ENCODE results near the gene GNL3.
"Not testable (repeated sequence)": the region's sequence is repeated elsewhere in the genome, so short reads cannot be mapped to it uniquely, and the experiment has no call there.

Gene GNL3, protein sequence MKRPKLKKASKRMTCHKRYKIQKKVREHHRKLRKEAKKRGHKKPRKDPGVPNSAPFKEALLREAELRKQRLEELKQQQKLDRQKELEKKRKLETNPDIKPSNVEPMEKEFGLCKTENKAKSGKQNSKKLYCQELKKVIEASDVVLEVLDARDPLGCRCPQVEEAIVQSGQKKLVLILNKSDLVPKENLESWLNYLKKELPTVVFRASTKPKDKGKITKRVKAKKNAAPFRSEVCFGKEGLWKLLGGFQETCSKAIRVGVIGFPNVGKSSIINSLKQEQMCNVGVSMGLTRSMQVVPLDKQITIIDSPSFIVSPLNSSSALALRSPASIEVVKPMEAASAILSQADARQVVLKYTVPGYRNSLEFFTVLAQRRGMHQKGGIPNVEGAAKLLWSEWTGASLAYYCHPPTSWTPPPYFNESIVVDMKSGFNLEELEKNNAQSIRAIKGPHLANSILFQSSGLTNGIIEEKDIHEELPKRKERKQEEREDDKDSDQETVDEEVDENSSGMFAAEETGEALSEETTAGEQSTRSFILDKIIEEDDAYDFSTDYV

DNA sequence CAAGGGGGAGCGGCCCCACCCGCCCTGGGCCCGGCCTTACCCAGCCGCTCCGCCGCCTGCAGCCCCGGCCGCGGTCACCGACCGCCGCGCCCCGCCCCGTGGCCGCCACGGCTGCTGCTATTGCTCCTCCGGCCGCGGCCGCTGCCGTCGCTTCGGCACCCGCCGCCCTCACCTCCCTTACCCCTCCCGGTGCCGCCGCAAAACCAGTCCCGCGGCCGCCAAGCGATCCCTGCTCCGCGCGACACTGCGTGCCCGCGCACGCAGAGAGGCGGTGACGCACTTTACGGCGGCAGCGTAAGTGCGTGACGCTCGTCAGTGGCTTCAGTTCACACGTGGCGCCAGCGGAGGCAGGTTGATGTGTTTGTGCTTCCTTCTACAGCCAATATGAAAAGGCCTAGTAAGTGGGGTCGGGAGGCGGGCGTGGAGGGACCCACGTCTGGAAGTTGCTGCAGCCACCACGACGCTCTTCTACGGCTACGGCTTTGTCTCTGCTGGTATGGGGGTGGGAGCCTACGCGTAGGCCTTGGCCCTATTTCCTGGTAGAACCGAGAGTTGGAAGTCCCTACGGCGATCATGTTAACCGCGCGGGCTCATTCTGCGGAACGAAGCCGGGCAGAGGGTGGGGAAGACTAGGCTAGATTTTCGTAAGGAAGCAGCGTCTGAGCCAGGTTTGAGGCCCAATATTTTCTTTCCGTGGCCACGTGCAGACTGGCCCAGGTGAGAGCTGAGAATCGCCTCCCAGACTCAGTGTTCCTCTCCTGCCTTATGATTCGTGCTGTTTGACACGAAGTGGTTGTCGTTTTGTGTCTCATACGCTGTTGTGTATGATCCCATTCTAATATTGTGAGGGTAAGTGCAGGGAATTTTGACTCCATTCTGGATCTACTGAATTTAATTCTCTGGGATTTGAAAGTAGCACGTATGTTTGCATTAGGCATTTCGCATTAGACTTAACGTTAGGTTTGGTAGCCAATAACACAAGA is at the start of gene GNL3, which contains the start of gene PBRM1:
GNL3 (plus strand) TSS at position 324 of the 983 bp plus-strand sequence; CDS start at position 385, 61 bp downstream.
PBRM1 (minus strand) TSS at position 205 of the 983 bp plus-strand sequence.
- no peak for DNase-seq

DNA sequence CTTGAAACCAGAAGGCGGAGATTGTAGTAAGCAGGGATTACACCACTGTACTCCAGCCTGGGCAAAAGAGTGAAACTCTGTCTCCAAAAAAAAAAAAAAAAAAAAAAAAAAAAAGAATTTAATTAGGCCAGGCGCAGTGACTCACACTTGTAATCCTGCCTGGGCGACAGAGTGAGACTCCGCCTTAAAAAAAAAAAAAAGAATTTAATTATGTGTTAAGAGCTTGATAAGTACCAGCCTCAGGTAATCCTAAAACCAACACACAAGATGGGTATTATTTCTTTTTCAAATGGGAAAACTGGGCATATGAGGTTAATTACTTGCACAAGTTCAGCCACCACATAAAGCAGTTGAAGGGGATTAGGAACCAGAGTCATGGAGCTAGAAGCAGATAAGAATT is 49.2 kb upstream of the GNL3 start:
- DNase-seq, result no peak

DNA sequence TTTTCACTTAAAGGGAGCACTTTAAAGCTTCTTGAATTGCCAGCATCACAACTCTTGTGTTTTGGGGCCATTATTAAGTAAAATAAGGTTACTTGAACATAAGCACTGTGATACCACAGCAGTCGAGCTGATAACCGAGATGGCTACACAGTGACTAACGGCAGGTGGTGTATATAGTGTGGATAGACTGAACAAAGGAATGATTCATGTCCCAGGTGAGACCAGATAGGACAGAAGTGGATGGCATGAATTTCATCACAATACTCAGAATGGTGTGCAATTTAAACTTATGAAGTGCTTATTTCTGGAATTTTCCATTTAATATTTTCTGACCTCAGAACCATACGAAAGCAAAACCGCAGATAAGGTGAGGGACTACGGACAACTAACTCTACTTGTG is 40.3 kb upstream of the GNL3 start:
- no peak for DNase-seq

DNA sequence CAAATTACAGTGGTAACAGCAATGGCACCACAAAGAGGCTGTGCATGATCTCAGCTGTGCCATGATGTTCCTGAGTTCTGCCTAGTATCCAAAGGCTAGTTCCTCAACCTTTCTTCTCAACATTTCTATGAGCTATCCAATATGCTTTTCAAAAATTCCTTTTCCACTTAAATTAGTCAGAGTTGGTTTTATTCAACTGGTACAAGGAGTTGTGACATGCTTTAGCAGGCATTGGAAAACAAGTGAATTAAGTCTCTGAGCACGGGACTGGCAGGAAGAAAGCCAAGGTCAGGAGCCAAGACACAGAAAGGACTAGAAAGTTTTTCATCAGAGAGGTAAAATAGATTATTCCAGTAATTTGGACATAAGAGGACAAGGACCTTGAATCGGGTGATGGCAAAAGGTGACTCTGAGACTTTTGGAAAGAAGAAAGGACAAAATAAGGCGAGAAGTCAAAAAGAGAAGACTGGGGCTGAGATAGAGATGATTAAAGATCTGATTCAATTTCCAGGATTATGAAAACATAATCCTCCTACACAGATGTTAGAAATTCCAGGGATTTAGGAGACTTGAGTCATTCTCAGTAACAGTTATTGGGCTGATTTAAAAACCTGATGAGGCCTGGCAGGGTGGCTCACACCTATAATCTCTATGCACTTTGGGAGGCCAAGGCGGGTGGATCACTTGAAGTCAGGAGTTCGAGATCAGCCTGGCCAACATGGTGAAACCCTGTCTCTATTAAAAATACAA is 36.2 kb upstream of the GNL3 start:
- DNase-seq, result no peak

DNA sequence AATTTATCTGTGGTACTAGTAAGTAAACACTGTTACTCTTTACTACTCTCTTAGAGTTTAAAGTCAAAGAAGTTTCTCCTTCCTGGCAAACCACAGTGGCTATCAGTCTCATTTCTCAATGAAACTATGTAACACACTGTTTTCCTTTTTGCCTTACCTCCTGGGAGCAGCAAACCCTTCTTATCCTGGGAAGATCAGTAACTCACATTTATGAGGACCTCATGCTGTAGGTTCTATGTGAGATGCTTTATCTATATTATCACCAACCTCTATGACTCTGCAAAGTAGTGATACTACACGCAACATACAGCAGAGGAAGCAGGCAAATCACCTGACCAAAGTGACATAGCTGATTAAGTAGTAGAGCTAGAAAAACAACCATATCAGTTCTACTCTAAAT is 35.4 kb upstream of the GNL3 start:
- no peak for DNase-seq

DNA sequence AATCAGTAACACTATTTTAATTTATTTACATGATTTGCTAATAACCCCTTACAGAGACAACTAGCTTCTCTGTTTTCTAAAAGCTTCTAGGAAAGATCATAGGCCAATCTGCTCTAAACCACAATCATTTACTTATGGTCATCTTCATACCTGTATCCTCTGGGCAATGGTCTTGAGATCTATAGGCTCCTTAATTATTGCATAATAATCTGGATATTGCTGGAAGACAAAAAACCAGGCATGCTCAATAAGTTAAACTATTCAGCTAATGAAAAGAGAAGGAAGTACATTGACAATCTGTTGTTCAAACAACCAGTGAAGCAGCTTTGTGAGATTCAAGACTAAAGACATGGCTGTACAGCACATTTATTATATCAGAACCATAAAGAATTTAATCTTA is 34.2 kb upstream of the GNL3 start:
- DNase-seq, result no peak

DNA sequence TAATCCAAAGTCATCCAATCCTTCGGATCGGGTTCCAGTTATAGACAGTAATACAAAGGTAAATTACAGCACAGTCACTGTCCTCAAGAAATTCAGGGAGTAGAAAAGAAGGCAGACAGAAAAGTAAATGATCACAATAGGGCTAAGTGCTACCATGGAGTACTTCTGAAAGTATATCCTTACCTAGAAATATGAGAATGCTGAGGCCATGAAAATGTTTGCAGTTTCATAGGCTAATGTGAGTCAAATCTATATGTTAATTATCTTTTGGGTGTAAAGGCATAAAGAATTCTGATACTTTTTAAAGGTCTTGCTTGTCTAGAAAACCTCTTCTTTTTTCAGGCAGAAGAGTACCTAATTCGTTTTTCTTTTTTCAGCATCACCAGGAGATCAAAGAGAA is 29.9 kb upstream of the GNL3 start:
- DNase-seq, result no peak

DNA sequence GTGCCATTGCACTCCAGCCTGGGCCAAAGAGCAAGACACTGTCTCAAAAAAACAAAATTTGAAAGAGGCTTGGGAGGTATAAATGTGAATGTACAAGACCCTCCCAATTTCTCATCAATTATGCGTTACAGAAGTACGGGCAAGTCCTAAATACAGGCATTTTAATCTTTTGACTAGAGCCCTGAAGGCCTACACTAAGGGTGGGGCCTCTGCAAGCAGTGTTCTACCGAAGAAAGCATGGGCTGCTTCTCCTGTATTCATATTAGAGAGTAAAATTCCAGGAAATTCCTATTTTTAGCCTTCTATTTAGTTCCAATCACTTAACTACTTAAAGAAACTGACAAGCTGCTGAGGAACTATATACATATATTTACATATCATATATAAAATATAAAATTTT is 25.8 kb upstream of the GNL3 start:
- DNase-seq, result no peak

DNA sequence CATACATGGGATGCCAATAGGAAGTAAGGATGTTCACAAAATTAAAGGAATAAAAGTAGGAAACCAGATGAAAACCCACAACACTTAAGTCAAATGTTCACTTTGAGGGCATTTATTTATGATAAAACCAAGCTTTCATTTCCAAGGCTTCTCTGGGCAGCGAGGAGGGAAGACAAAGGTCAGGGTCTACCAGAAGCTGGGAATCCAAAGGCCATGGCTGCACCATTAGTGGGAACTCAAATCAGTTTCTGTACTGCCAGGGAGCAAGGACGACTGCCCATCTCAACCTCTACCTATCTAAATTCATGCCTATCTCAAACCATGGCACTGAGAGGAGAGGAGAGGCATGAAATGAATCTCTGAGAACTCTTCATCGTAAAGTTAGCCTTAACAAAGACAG is 22.7 kb upstream of the GNL3 start:
- no peak for DNase-seq

DNA sequence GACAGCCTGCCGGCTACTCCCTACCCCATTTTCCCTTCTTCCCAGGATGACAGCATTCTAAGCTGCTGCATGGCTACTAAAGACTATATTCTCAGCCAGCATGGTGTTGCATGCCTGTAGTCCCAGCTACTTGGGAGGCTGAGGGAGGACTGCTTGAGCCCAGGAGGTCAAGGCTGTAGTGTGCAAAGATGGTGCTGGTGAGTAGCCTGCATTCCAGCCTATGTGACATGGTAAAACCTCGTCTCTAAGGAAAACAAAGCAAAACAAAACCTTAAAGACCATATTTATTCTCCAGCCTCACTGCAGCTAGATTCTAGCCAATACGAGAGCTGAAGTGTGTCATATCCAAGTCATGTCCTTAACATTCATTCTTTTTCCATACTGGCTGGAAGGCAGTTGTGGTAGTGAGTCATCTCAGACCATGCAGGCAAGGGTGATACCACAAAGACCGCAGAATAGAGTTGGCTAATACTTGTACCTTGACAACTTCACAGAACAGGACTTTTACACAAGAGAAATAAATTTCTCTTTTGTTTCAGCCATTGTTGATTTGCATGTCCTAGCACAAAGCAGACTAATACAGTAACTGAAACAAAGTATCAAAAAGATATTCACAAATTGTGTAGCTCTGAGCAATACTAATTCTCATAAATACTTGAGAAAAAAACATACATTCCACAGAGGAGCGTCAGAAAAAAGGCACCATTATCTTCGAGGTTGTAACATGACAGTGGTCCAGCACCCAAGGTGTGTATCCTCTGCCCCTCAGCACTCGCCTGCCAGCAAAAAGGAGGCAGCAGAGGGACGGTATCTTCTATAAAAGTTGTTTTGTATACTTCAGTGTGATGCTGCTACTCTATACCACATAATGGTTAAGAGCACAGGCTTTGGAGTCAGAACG is 15.0 kb upstream of the GNL3 start:
- DNase-seq, result no peak

DNA sequence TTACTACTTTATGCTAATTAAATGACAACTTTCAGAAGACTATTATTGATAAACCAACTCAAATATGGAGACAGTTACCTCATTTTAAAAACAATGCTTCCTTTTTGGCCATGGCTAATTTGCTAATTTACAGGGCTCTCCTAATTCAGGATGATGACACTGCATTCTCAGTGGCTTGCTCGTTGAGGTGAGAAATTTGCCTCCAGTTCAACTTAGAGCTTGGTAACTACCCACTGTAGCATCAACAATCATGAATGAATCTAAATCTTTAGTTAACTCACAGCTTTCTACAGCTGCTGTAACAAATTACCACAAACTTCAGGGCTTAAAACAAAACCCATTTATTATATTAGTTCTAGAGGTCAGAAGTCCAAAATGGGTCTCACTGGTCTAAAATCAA is 14.2 kb upstream of the GNL3 start:
- DNase-seq, result no peak

DNA sequence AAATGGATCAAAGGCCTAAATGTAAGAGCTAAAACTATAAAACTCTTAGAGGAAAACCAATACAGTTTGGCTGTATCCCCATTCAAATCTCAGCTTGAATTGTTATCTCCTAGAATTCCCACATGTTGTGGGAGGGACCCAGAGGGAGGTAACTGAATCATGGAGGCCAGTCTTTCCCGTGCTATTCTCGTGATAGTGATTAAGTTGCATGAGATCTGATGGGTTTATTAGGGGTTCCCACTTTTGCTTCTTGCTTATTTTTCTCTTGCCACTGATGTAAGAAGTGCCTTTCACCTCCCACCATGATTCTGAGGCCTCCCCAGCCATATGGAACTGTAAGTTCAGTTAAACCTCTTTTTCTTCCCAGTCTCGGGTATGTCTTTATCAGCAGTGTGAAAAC is 9.6 kb upstream of the GNL3 start:
- not testable (repeated sequence) for DNase-seq

DNA sequence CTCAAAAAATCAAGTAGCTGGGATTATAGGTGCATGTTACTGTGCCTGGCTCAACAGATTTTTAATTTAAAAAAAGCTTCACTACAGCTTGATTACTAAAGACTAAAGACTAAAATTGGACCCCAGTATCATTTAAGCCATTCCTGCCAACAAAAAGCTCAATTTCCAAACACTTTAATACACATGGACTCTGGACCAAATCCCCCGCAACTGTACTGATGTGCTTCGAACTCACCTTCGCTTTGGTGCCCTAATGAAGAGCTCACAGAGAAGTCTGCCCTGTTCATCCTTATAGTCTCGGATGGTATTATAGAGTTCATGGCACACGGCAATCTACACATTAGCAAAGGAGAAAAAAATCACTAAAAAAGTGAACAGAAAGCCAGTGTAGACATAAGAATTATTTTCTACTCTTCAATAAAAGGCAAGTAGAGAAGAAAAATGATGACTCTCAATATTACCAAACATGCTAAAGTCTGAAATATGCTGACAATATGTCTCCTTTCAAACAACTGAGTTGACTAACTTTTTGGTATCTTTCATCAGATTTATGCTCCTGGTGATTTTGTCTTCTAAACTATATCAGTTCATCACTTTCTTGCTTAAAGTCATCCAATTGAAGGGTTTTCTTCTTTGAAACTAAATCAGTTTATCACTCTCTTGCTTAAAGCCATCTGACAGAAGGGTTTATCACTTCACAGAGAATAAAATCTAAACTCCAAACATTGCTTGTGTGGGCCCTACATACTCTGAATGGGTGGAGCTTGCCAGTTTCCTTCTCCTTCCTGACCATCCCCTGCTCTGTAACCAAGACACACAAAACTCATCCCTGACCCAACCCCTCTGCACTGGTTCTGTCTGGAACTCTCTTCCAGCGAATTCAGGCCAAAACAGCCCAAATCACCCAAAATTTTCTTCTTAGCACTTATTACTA is 7.3 kb upstream of the GNL3 start:
- DNase-seq, result no peak

DNA sequence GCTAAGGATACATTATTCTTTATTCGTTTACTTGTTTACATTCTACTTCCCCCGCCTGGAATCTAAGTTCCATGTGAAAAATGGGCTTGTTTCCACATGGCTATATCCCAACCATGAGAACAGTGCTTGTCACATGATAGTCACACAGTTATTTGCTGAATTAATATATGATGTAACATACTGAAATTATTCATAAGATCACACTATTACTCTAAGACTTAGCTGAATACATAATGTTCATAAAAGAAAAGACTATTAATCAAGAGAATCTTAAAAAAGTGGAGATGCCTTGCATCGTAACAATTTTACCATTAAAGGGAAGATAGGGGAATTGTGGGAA is 6.7 kb upstream of the GNL3 start:
- DNase-seq, result no peak

DNA sequence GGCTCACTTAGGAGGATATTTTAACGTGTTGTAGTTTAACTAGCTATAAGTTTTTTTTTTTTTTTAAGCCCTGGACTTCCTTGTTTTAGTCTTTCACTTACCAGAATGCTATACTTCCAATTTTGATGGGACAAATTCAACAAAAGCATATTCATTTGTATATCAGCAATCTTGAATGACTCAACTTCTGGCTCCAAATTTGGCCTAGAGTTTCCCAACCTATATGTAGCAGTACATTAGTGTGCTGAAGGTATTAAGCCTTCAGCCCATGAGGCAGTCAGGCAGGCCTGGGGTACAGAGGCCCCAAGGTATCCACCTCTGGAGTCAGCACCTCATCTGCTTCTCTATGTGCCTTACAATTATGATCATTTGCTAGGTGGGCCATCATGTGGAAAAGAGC is 6.0 kb upstream of the GNL3 start:
- DNase-seq, result no peak

DNA sequence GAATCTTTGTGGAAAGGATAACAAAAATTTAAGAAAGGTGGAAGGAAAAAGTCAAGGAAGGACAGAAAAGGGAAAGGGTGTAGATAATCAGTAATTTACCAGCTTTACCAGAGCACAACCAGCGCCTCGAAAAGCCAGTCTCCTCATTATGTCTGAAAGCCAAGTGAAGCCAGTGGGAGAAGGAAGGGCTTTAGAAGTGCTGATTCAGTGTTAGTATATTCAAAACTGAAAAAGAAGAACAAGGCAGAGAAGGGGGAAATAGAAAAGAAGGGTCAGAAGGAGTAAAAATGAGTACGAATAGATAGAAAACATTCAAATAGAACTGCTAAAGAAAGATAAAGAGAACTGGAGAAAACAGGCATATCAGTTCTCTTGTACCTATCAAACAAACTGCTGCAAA is 4.2 kb upstream of the GNL3 start:
- no peak for DNase-seq

DNA sequence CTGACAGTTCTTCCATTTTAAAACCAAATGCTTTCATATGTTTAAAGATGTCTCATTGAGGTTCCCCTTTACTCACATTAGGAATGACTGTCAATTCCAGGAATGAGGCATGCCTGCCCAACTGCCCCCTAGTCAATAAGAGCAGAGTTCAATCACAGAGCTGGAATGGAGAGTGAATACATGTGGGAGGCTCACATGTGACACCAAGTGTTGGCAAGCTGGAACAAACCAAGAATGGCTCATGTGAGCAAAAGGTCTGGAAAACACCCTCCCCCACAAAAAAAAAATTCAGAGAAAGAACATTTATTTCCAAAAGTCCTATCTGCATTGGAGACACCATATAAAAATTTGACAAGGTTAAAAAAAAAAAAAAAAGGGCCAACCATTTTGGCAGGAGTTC is 3.8 kb upstream of the GNL3 start:
- no peak for DNase-seq

DNA sequence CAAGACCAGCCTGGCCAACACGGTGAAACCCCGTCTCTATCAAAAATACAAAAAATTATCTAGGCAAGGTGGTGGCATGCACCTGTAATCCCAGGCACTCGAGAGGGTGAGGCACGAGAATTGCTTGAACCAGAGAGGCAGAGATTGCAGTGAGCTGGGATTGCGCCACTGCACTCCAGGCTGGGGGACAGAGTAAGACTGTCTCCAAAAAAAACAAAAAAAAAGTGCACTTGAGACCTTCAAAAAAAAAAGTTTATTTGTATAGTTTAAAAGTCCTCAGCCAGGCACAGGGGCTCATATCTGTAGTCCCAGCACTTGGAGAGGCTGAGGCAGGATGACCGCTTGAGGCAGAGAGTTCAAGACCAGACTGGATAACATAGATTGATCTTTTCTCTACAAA is 2.2 kb upstream of the GNL3 start:
- no peak for DNase-seq

DNA sequence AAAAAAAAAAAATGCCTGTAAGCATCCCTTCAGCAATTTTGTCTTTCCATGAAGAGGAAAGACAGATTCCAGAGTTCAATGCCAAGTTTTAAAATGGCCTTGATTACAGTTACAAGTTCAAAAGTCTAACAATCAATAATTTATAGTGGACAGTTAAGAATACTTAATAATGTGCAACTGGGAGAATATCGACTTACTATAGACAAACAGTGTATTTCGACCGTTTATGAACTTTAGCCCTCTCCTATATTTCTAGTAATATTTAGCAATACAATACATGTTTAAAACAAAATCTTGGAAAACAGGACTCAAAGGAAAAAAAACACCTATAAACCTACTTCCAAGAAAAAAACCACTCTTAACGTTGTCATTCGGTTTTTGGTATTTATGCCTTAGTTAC is 1.6 kb upstream of the GNL3 start:
- DNase-seq, result no peak

DNA sequence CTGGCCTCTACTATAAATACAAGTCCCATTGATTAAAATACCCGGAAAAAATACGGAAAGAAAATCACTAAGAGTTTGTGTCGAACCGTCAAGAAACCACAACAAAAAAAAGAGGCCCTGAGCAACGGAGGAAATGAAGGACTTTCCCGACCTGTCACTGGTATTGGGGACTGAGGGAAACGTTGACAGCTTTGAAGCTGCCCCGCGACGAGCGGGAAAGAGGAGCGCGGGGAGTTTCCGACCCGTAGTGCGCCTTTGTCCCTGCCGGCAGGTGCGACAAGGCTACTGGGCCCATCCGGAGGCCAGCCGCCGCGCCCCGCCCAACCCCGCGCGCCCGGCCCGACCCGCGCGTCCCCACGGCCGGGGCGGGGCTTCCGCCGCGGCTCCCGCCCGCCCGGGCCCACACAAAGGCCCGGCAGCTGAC is 535 bp upstream of the GNL3 start:
- DNase-seq, result peak; percentile 22

DNA sequence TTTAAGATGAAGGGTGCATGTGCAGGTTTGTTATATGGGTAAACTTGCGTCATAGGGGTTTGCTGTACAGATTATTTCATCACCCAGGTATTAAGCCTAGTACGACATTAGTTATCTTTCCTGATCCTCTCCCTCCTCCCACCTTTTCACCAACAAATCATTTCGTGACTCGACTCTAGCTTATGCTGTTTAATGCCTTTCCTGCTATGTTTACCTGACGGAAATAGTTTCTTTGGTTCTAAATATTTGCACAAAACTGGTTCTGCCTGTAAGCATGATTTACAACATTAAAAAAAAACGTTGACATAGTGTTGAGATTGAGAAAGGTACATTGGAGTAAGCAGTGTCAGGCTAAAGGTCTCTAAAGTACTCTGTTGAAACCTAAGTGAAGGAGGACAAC is 2.4 kb downstream of the GNL3 start:
- DNase-seq, result no peak
